ENCODE data around the gene SCARB2. TPM values are rescaled to one million over a fixed set of nuclear protein-coding genes. Genes with fewer than 3 reads are reported as not detected.

The SCARB2 gene
- total and polyA plus RNA-seq, 2 donors (not counting 3 experiments of a cell fraction or from before 2014, with no cell fraction given), result 75.2 to 116 TPM

GRCh38 chr4:76203541-76203940, 10.1 kb downstream of the SCARB2 start:
- DNase-seq (ENCODE audit: low read depth, low spot score) (no peak), FAIRE-seq (no peak)
- H3K4me2 ChIP-seq (ENCODE audit: insufficient read depth, low read length), result no peak overlapping the region
- H3K27me3 ChIP-seq (ENCODE audit: control insufficient read depth in 2 of 2, insufficient read depth in 2 of 2, low read length in 2 of 2), result no peaks in the 10 kb centered on the region
- peaks cover 25% of the 10 kb centered on the region for H3K4me1 ChIP-seq (ENCODE audit: control insufficient read depth, extremely low read depth, insufficient read depth, low read length)
- BruUV-seq (replicated peaks), result no TSS peak
- POLR2A ChIA-PET, result no interaction called here
- no peaks in the 10 kb centered on the region for H3K9me1 ChIP-seq (replicated peaks; ENCODE audit: control insufficient read depth, extremely low read depth, insufficient read depth, low read length)
- CTCF ChIA-PET, result no interaction called here
- no peaks in the 10 kb centered on the region for H3K9me3 ChIP-seq (replicated peaks; ENCODE audit: control insufficient read depth, insufficient read depth, low read length)
- H3K36me3 ChIP-seq (ENCODE audit: control insufficient read depth in 2 of 2, extremely low read depth in 1 of 2, insufficient read depth in 2 of 2, low read length in 2 of 2), result no peaks in the 10 kb centered on the region
- H2AFZ ChIP-seq (ENCODE audit: low read depth, low read length), result no peak overlapping the region
- dilution Hi-C loops (cut with MboI; ENCODE audit: extremely low pct_ligation_motif_present, low sequenced_read_pairs) (no loop called here), intact Hi-C loops (cut with micrococcal nuclease) (no loop called here)
- TF ChIP-seq FOS (IDR thresholded peaks at IDR 0.05; ENCODE audit: borderline replicate concordance, insufficient read depth, low read length), result no peak
- no peak for TF ChIP-seq CTCF (IDR thresholded peaks at IDR 0.05; ENCODE audit: extremely low read depth in 1 of 2, insufficient read depth in 1 of 2, low read depth in 1 of 2, low read length in 2 of 2)
- no peak for TF ChIP-seq MAX (IDR thresholded peaks at IDR 0.05; ENCODE audit: insufficient read depth, insufficient read length)
- no peak for TF ChIP-seq MYC (IDR thresholded peaks at IDR 0.05; ENCODE audit: low read depth, low read length)
- TF ChIP-seq JUN (IDR thresholded peaks at IDR 0.05; ENCODE audit: borderline replicate concordance, insufficient read depth, insufficient read length, low read depth), result no peak
- TF ChIP-seq POLR2AphosphoS5 (IDR thresholded peaks at IDR 0.05; ENCODE audit: insufficient read depth, low read depth, low read length), result no peak
- TF ChIP-seq GATA2 (IDR thresholded peaks at IDR 0.05; ENCODE audit: insufficient read depth, insufficient read length, low read depth, low read length), result no peak
- TF ChIP-seq POLR2A (IDR thresholded peaks at IDR 0.05; ENCODE audit: low read depth, low read length), result no peak
- TF ChIP-seq EZH2 (IDR thresholded peaks at IDR 0.05; ENCODE audit: borderline replicate concordance, low read depth, low read length, severe bottlenecking), result no peak
- peaks cover 62% of the 10 kb centered on the region for H3K79me2 ChIP-seq (ENCODE audit: control insufficient read depth, insufficient read depth, low read length)
- H4K20me1 ChIP-seq (replicated peaks; ENCODE audit: control insufficient read depth, extremely low read depth, insufficient read depth, low read length), result no peaks in the 10 kb centered on the region
- no peak overlapping the region for H3K27ac ChIP-seq (ENCODE audit: insufficient read depth, low read depth, low read length)
- no peak overlapping the region for H3K9ac ChIP-seq (replicated peaks; ENCODE audit: extremely low read depth, insufficient read depth, low read length)
- no peak overlapping the region for H3K4me3 ChIP-seq (replicated peaks in 1 of 3; ENCODE audit: insufficient read depth in 1 of 3, low read depth in 1 of 3, low read length in 3 of 3)
